Lower leg skin (tissue), 4 donors: Measurements from ENCODE around the gene TES. TPM values are rescaled to one million over a fixed set of nuclear protein-coding genes. Genes with fewer than 3 reads are reported as not detected.

Experiments
- DNase-seq, 2 donors: peaks; one replicate each; pipeline ENCODE4 v3.0.0-alpha.2; 2019; ENCODE audit warnings: low spot score in 2 of 2
- H3K4me3 ChIP-seq: fragments of 200-600 bp; sonication (generic); 2 replicates; pipeline ENCODE4 v1.5.1; 2017; ENCODE audit warnings: mild to moderate bottlenecking, low read depth; ENCODE audit not compliant: poor library complexity, severe bottlenecking
- POLR2A ChIP-seq, 2 donors: fragments of 450-650 bp; IDR thresholded peaks; one replicate each; pipeline ENCODE4 v1.6.1; 2016 to 2017; ENCODE audit warnings: antibody characterized with exemption in 2 of 2, mild to moderate bottlenecking in 1 of 2, moderate library complexity in 1 of 2
- WGBS, 2 donors: methylation state at CpG; one replicate each; pipeline ENCODE4 v1.1.5; 2018; 5-methylcytosine and 5-hydroxymethylcytosine counted together
- intact Hi-C: fragments of 100-400 bp; cut with DNase I; formaldehyde crosslinking; loops from one replicate; pipeline ENCODE4 v1.15.0; 2023; ENCODE audit warnings: low total_unique reads
- total RNA-seq, 4 donors: library from RNA; depleted of rRNA; stranded (reverse); fragments of >200 nt; gene quantifications; one replicate each; pipeline ENCODE4 v1.1.0, GENCODE V29; 2016
- TF ChIP-seq, protein P1 (sequence below), 3 donors: fragments of 450-650 bp; IDR thresholded peaks; one replicate each; pipeline ENCODE4 v1.5.1; 2016; ENCODE audit warnings: antibody characterized with exemption in 3 of 3, mild to moderate bottlenecking in 3 of 3, moderate library complexity in 2 of 3

The TES gene
- total RNA-seq, 4 donors from 2014 or later = 34.1 to 61.5 (median 46.5) TPM

DNA sequence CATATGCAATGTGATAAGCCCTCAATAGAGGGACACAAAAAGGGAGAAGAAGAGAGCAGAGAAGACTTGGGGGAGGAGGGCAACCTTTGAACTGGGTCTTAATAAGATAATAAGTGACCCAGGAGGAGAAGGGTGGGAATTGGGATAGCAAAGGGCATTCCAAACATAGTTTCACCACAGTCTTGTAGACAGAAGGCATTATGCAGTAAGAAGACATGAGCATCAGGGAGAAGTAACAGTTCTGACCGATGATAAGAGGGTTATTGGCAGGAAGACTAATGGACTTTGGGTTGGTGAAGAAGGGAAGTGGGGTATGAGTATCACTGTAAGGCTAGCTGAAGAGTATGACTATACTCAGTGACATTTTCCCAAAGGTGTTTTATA, 63.6 kb downstream of the TES start:
- 93 to 100% methylated on average over 1 of the region's 1 CpG for WGBS, 2 donors
- intact Hi-C loops = no loop called here
- no peak for TF ChIP-seq POLR2A (IDR thresholded peaks at IDR 0.05)
- TF ChIP-seq, protein P1, sequence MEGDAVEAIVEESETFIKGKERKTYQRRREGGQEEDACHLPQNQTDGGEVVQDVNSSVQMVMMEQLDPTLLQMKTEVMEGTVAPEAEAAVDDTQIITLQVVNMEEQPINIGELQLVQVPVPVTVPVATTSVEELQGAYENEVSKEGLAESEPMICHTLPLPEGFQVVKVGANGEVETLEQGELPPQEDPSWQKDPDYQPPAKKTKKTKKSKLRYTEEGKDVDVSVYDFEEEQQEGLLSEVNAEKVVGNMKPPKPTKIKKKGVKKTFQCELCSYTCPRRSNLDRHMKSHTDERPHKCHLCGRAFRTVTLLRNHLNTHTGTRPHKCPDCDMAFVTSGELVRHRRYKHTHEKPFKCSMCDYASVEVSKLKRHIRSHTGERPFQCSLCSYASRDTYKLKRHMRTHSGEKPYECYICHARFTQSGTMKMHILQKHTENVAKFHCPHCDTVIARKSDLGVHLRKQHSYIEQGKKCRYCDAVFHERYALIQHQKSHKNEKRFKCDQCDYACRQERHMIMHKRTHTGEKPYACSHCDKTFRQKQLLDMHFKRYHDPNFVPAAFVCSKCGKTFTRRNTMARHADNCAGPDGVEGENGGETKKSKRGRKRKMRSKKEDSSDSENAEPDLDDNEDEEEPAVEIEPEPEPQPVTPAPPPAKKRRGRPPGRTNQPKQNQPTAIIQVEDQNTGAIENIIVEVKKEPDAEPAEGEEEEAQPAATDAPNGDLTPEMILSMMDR (IDR thresholded peaks at IDR 0.05) = no peak

DNA sequence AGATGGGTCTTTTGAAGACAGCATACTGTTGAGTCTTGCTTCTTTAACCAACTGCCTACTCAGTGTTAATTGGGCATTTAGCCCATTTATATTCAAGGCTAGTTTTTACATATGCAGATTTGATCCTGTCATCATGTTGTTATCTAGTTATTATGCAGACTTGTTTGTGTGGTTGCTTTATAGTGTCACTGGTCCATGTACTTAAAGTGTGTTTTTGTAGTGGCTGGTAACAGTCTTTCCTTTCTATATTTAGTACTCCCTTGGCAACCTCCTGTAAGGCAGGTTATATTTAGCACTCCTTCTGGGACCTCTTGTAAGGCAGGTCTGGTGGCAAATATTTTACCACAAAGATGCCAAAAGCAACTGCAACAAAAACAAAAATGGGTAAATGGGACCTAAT, 66.7 kb downstream of the TES start:
- no peak for DNase-seq
- no peak overlapping the region for H3K4me3 ChIP-seq
- intact Hi-C loops = no loop called here
- TF ChIP-seq, protein P1 (IDR thresholded peaks at IDR 0.05) = no peak
- no peak for TF ChIP-seq POLR2A (IDR thresholded peaks at IDR 0.05)

More for the DNA sequence above, 63.6 kb downstream of the TES start:
- no peak for DNase-seq
- H3K4me3 ChIP-seq = no peak overlapping the region

DNA sequence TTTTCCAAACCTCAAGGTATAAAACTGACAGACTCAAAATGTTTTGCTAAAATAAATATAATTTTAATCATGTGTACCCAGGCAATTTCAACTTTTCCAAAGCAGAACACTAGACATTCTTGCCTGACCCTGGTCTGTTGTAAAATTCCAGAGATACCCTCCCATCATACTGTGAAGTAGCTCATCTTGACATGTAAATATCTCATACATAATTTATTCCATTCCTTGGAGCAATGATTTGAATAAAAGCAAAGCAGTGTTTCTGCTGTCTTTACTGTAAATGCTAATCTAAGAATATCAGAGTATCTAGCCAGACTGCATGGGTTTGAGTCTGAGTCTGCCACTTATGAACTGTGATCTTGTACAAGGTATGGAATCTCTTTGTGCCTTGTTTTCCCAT, 68.9 kb downstream of the TES start:
- no peak for DNase-seq
- no peak overlapping the region for H3K4me3 ChIP-seq
- intact Hi-C loops = no loop called here
- TF ChIP-seq, protein P1 (IDR thresholded peaks at IDR 0.05) = no peak
- no peak for TF ChIP-seq POLR2A (IDR thresholded peaks at IDR 0.05)

DNA sequence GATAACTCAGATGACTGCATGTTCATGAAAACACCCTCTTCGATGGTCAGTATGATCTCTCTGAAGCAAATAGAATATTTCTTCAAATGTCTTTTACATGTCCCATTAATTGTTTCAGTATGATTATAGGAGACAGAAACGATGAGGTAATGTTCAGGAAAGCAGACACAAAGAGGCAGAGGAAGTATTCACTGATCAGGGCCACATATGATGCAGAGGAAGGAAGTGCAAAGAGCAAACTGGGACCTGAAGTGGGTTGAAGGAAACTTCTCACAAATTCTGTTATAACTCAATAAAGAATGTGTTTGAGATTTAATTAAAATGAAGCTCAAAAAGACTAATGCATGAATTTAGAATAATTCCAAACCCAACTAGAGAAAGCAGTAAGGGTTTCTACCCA, 70.5 kb downstream of the TES start:
- H3K4me3 ChIP-seq = no peak overlapping the region
- intact Hi-C loops = no loop called here
- DNase-seq = no peak
- 57 to 62% methylated on average over 2 of the region's 2 CpGs for WGBS, 2 donors
- TF ChIP-seq, protein P1 (IDR thresholded peaks at IDR 0.05) = no peak
- no peak for TF ChIP-seq POLR2A (IDR thresholded peaks at IDR 0.05)

DNA sequence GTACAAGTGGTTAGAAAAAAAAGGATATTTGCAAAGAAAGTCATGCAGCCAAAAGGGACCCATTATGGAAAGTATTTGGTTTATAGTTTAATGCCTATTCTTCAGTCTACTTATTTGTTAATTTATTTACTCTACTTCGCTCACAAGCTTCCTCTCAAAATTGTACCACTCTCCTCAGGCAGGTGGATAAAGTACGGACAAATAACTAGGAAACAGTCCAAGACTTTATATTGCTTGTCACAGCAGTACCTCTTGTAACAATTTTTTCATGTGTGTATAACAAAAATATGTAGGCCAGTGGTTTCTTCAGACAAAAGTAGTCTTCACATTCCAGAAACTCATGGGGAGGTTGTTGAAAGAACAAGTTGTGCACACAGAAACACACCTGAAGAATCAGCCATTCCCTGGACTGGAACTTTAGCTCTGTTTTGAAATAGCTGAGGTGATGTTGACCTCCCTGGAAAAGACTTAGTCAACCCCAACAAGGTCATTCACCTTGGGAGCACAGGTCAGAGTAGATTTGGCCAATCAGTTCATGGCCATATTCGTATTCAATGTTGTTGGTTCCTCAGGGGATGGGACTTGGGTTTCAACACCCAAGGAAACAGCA, 73.4 kb downstream of the TES start:
- TF ChIP-seq, protein P1 (IDR thresholded peaks at IDR 0.05) = no peak
- no peak for TF ChIP-seq POLR2A (IDR thresholded peaks at IDR 0.05)
- WGBS, 2 donors = 87 to 88% methylated on average over 3 of the region's 3 CpGs
- DNase-seq = no peak
- no peak overlapping the region for H3K4me3 ChIP-seq
- intact Hi-C loops = no loop called here

DNA sequence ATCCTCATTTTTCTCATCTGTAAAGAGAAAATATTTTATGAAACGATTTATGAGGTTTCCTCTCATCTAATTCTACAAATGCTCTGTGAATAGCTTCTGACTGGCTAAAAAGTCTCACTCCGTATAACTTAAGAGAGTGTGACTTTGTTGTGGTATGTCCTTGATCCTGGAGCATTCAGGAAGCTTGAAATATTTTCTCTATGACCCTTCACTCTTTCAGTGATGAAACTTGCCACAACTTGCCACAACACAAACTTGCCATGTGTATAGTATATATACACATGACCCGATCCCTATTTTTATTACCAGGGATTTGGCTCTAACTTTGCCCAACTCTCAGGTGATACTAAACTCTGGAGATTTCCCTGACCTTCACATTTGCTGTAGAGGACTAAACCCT, 74.1 kb downstream of the TES start:
- TF ChIP-seq POLR2A (IDR thresholded peaks at IDR 0.05) = no peak
- TF ChIP-seq, protein P1 (IDR thresholded peaks at IDR 0.05) = no peak
- H3K4me3 ChIP-seq = no peak overlapping the region
- 60 to 67% methylated on average over 3 of the region's 3 CpGs for WGBS, 2 donors
- DNase-seq = no peak
- intact Hi-C loops = no loop called here
